Caco-2 (cell line): ENCODE measurements around the gene LAMTOR4. TPM values are rescaled to one million over a fixed set of nuclear protein-coding genes. Genes with fewer than 3 reads are reported as not detected.

Experiments
- BruUV-seq: library from RNA; stranded (reverse); fragments of 400-500 nt; replicated peaks from 2 replicates; lab custom pipeline; 2021; lab: Mats Ljungman, UMichigan
- CTCF ChIA-PET: fragments of 300-600 bp; sonication (Branson Sonifier 250); formaldehyde crosslinking; loops from one replicate; lab custom pipeline; 2022; ENCODE audit warnings: antibody characterized with exemption; lab: Charles Lee
- POLR2A ChIA-PET: fragments of 300-600 bp; sonication (Branson Sonifier 250); formaldehyde crosslinking; loops from one replicate; lab custom pipeline; 2022; ENCODE audit warnings: antibody characterized with exemption; lab: Charles Lee
- DNase-seq, 2 experiments: peaks; one replicate each; pipeline versions ENCODE4 v3.0.0 to v3.0.0-alpha.2; 2020 to 2022
- H3K27me3 ChIP-seq: replicated peaks from 2 replicates; pipeline ENCODE4 v1.6.0; 2011; ENCODE audit warnings: low read length; ENCODE audit not compliant: control insufficient read depth, insufficient read depth
- H3K36me3 ChIP-seq: 2 replicates; pipeline ENCODE4 v1.5.1; 2011; ENCODE audit warnings: low read length; ENCODE audit not compliant: control insufficient read depth, insufficient read depth
- H3K4me1 ChIP-seq: fragments of 250-450 bp; sonication (Bioruptor Pico); 2 replicates; pipeline ENCODE4 v1.5.1; 2020; ENCODE audit warnings: mild to moderate bottlenecking
- H3K4me3 ChIP-seq: 2 replicates; pipeline ENCODE4 v1.5.1; 2011; ENCODE audit warnings: low read depth, mild to moderate bottlenecking, control low read depth, low read length
- H3K9me3 ChIP-seq: fragments of 250-450 bp; sonication (Bioruptor Pico); 2 replicates; pipeline ENCODE4 v1.5.1; 2020; ENCODE audit warnings: mild to moderate bottlenecking, moderate library complexity
- H3K27ac Mint-ChIP-seq: one replicate; pipeline ENCODE4 v1.8.0; 2022; ENCODE audit warnings: mixed read lengths; ENCODE audit not compliant: unreplicated experiment
- H3K27me3 Mint-ChIP-seq: one replicate; pipeline ENCODE4 v1.8.0; 2022; ENCODE audit warnings: mixed read lengths; ENCODE audit not compliant: insufficient read depth, unreplicated experiment
- H3K36me3 Mint-ChIP-seq: one replicate; pipeline ENCODE4 v1.8.0; 2022; ENCODE audit warnings: mild to moderate bottlenecking, mixed read lengths; ENCODE audit not compliant: insufficient read depth, unreplicated experiment
- H3K4me1 Mint-ChIP-seq: one replicate; pipeline ENCODE4 v1.8.0; 2022; ENCODE audit warnings: low read depth, mixed read lengths; ENCODE audit not compliant: unreplicated experiment
- H3K4me3 Mint-ChIP-seq: one replicate; pipeline ENCODE4 v1.8.0; 2022; ENCODE audit warnings: mild to moderate bottlenecking, moderate library complexity, mixed read lengths; ENCODE audit not compliant: unreplicated experiment
- H3K9me3 Mint-ChIP-seq: one replicate; pipeline ENCODE4 v1.8.0; 2022; ENCODE audit warnings: mixed read lengths; ENCODE audit not compliant: unreplicated experiment
- intact Hi-C: fragments of 100-400 bp; cut with micrococcal nuclease; formaldehyde crosslinking; loops from one replicate; pipeline ENCODE4 v1.10.0; 2022; ENCODE audit not compliant: unreplicated experiment
- total RNA-seq: library from RNA; stranded (reverse); gene quantifications from 2 replicates; pipeline ENCODE4 v1.2.3, GENCODE V29; 2022
- TF ChIP-seq, protein P1 (sequence below), 2 experiments: fragments of 200-600 bp in 1 of 2; IDR thresholded peaks; 1 replicate in 1 of 2; 2 replicates in 1 of 2; pipeline versions ENCODE4 v1.5.1 to v1.8.0; 2011 to 2022; ENCODE audit warnings: antibody characterized with exemption in 1 of 2, control low read depth in 1 of 2, inconsistent platforms in 1 of 2, low read depth in 1 of 2, low read length in 1 of 2, mild to moderate bottlenecking in 1 of 2, moderate library complexity in 1 of 2; ENCODE audit not compliant: insufficient read depth in 1 of 2, severe bottlenecking in 1 of 2, unreplicated experiment in 1 of 2

The LAMTOR4 gene
- total RNA-seq, 1 experiment from 2014 or later, result 107 TPM

DNA sequence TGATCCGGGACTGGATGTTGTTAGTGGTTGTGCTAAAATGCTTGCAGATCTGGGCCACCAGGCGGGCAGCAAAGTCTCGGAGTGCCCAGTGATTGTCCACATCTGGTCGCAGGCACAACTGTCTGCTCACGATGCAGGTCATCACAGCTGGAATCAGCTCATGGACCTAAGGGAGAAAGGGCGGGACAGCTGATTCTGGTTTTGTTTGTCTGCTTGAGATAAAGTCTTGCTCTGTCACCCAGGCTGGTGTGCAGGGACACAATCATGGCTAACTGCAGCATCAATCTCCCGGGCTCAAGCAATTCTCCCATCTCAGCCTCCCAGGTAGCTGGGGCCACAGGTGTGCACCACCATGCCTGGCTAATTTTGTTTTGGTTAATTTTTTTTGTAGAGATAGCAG is 37.6 kb upstream of the LAMTOR4 start:
- intact Hi-C loops, result no loop called here
- TF ChIP-seq, protein P1, sequence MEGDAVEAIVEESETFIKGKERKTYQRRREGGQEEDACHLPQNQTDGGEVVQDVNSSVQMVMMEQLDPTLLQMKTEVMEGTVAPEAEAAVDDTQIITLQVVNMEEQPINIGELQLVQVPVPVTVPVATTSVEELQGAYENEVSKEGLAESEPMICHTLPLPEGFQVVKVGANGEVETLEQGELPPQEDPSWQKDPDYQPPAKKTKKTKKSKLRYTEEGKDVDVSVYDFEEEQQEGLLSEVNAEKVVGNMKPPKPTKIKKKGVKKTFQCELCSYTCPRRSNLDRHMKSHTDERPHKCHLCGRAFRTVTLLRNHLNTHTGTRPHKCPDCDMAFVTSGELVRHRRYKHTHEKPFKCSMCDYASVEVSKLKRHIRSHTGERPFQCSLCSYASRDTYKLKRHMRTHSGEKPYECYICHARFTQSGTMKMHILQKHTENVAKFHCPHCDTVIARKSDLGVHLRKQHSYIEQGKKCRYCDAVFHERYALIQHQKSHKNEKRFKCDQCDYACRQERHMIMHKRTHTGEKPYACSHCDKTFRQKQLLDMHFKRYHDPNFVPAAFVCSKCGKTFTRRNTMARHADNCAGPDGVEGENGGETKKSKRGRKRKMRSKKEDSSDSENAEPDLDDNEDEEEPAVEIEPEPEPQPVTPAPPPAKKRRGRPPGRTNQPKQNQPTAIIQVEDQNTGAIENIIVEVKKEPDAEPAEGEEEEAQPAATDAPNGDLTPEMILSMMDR (IDR thresholded peaks at IDR 0.05; ENCODE audit: insufficient read depth in 1 of 2, low read depth in 1 of 2, low read length in 1 of 2, severe bottlenecking in 1 of 2, unreplicated experiment in 1 of 2), result no peak
- POLR2A ChIA-PET, result interaction anchor here (1.3 kb wide), 1 partner anchor 9 kb away, joined by 4 read pairs; the partner anchor contains the start of genes AP4M1 and MCM7
- no TSS peak for BruUV-seq
- Histone ChIP-seq H3K36me3 (peaks cover 2% of the 10 kb centered on the region; the same call in 1 of the 2 replicates), H3K9me3 (no peaks in the 10 kb centered on the region), H3K4me1 (no peaks in the 10 kb centered on the region), H3K27me3 (no peaks in the 10 kb centered on the region), H3K4me3 (no peak overlapping the region)
- H3K27ac Mint-ChIP-seq, result no peak overlapping the region
- CTCF ChIA-PET, result no interaction called here
- peaks cover 5% of the 10 kb centered on the region for H3K4me1 Mint-ChIP-seq
- no peaks in the 10 kb centered on the region for H3K27me3 Mint-ChIP-seq
- DNase-seq, result no peak
- H3K36me3 Mint-ChIP-seq, result peaks cover 68% of the 10 kb centered on the region
- no peak overlapping the region for H3K4me3 Mint-ChIP-seq
- peaks cover 4% of the 10 kb centered on the region for H3K9me3 Mint-ChIP-seq

GRCh38 chr7:100111914-100112313 is 36.8 kb upstream of the LAMTOR4 start:
- ChIA-PET CTCF (interaction anchor here (1.3 kb wide), 1 partner anchor 19 kb away, joined by 3 read pairs; no protein-coding TSS in a partner anchor), POLR2A (interaction anchor here (1.3 kb wide), 1 partner anchor 10 kb away, joined by 4 read pairs; the partner anchor contains the start of genes AP4M1 and MCM7)
- H3K36me3 Mint-ChIP-seq, result peaks cover 60% of the 10 kb centered on the region
- TF ChIP-seq, protein P1 (IDR thresholded peaks at IDR 0.05; ENCODE audit: insufficient read depth in 1 of 2, low read depth in 1 of 2, low read length in 1 of 2, severe bottlenecking in 1 of 2, unreplicated experiment in 1 of 2), result peak in 1 of 2 experiments; percentile 16
- H3K4me3 Mint-ChIP-seq, result no peak overlapping the region
- peaks cover 13% of the 10 kb centered on the region for H3K4me1 Mint-ChIP-seq
- Histone ChIP-seq H3K9me3 (no peaks in the 10 kb centered on the region), H3K27me3 (no peaks in the 10 kb centered on the region), H3K36me3 (peaks cover 2% of the 10 kb centered on the region; the same call in 1 of the 2 replicates), H3K4me1 (peaks cover 3% of the 10 kb centered on the region; the same call in 1 of the 2 replicates), H3K4me3 (no peak overlapping the region)
- H3K27me3 Mint-ChIP-seq, result no peaks in the 10 kb centered on the region
- no peak overlapping the region for H3K27ac Mint-ChIP-seq
- DNase-seq, result no peak
- intact Hi-C loops, result no loop called here
- H3K9me3 Mint-ChIP-seq, result peaks cover 9% of the 10 kb centered on the region
- no TSS peak for BruUV-seq

DNA sequence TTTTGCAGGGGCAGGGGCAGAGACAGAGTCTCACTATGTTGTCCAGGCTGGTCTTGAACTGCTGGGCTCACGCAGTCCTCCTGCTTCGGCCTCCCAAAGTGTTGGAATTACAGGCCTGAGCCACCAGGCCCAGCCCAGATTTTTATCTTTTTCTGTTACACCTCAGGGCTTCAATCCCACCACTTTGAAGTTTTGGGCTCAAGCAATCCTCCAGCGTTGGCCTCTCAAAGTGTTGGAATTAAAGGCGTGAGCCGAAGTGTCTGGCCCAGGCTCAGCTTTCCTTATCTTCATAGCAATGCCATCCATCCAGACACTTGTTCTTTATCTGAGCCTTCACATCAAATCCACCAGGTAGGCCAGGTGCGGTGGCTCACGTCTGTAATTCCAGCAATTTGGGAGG is 33.7 kb upstream of the LAMTOR4 start:
- BruUV-seq, result no TSS peak
- intact Hi-C loops, result no loop called here
- H3K4me3 Mint-ChIP-seq, result no peak overlapping the region
- Histone ChIP-seq H3K27me3 (no peaks in the 10 kb centered on the region), H3K4me3 (no peak overlapping the region), H3K4me1 (peaks cover 4% of the 10 kb centered on the region), H3K9me3 (no peaks in the 10 kb centered on the region), H3K36me3 (no peaks in the 10 kb centered on the region; the same call in 1 of the 2 replicates)
- peaks cover 13% of the 10 kb centered on the region for H3K4me1 Mint-ChIP-seq
- H3K27ac Mint-ChIP-seq, result no peak overlapping the region
- POLR2A ChIA-PET, result no interaction called here
- H3K27me3 Mint-ChIP-seq, result no peaks in the 10 kb centered on the region
- TF ChIP-seq, protein P1 (IDR thresholded peaks at IDR 0.05; ENCODE audit: insufficient read depth in 1 of 2, low read depth in 1 of 2, low read length in 1 of 2, severe bottlenecking in 1 of 2, unreplicated experiment in 1 of 2), result no peak
- no peak for DNase-seq
- CTCF ChIA-PET, result interaction anchor here (0.7 kb wide), 2 partner anchors 18 to 735 kb away, joined by 3 to 4 read pairs; no protein-coding TSS in a partner anchor
- H3K9me3 Mint-ChIP-seq, result peaks cover 9% of the 10 kb centered on the region
- peaks cover 53% of the 10 kb centered on the region for H3K36me3 Mint-ChIP-seq
